ENCODE results near the gene RALGPS1. TPM values are rescaled to one million over a fixed set of nuclear protein-coding genes. Genes with fewer than 3 reads are reported as not detected.
A peak's percentile ranks its signal among the peaks of the same experiment; 100 is the strongest.

RALGPS1 gene
- total and polyA plus RNA-seq, 2 of the 13 experiments (the other 11 are each of a cell fraction or from before 2014, with no cell fraction given), result 3.7 to 6.5 TPM

- peak; percentile 70; the same call in 1 of the 2 replicates for TF ChIP-seq ZBTB37 (CRISPR knock-in tag; IDR thresholded peaks at IDR 0.05)
- no peak for TF ChIP-seq TCF12 (IDR thresholded peaks at IDR 0.05)
- no peak for TF ChIP-seq TCF12 (CRISPR knock-in tag; IDR thresholded peaks at IDR 0.05)
- TF ChIP-seq HNRNPLL (IDR thresholded peaks at IDR 0.05; ENCODE audit: low read depth, low read length, poor library complexity, severe bottlenecking), result no peak
- TF ChIP-seq HOMEZ (CRISPR knock-in tag; IDR thresholded peaks at IDR 0.05; ENCODE audit: low read depth), result peak; percentile 92
- TF ChIP-seq ZNF460 (CRISPR knock-in tag; IDR thresholded peaks at IDR 0.05; ENCODE audit: borderline replicate concordance), result no peak
- 0 out of 2 replicates have a peak, but pooled peaks have one; percentile 62 for TF ChIP-seq ZBTB21 (CRISPR knock-in tag; IDR thresholded peaks at IDR 0.05)
- peak; percentile 63 for TF ChIP-seq GABPB1 (CRISPR knock-in tag; IDR thresholded peaks at IDR 0.05)
- no peak for TF ChIP-seq TBL1XR1 (IDR thresholded peaks at IDR 0.05; ENCODE audit: borderline replicate concordance, low read length, partially characterized antibody)
- TF ChIP-seq RNF2 (conservative IDR thresholded peaks at IDR 0.05; ENCODE audit: low read depth), result peak; percentile 99
- no peak for TF ChIP-seq ZNF850 (CRISPR knock-in tag; conservative IDR thresholded peaks at IDR 0.05)
- TF ChIP-seq MAFF (IDR thresholded peaks at IDR 0.05; ENCODE audit: low read depth, low read length), result peak; percentile 20; the same call in 1 of the 2 replicates
- no peak for TF ChIP-seq RFX5 (IDR thresholded peaks at IDR 0.05; ENCODE audit: low read depth, low read length)
- peak; percentile 87; the same call in 1 of the 2 replicates for TF ChIP-seq IRF1 (CRISPR knock-in tag; IDR thresholded peaks at IDR 0.05; ENCODE audit: low read depth)
- peak; percentile 91 for TF ChIP-seq CCDC6 (CRISPR knock-in tag; IDR thresholded peaks at IDR 0.05)
- peak; percentile 100 for TF ChIP-seq ZNF430 (CRISPR knock-in tag; IDR thresholded peaks at IDR 0.05)
- TF ChIP-seq ZNF317 (CRISPR knock-in tag; IDR thresholded peaks at IDR 0.05), result peak; percentile 94
- peak; percentile 97; the same call in 1 of the 2 replicates for TF ChIP-seq ZNF276 (CRISPR knock-in tag; IDR thresholded peaks at IDR 0.05; ENCODE audit: low read depth)
- peak; percentile 98; the same call in 1 of the 2 replicates for TF ChIP-seq PLSCR1 (CRISPR knock-in tag; IDR thresholded peaks at IDR 0.05; ENCODE audit: borderline replicate concordance)
- TF ChIP-seq MXD3 (CRISPR knock-in tag; IDR thresholded peaks at IDR 0.05), result peak; percentile 99
- peak; percentile 84 for TF ChIP-seq YEATS4 (CRISPR knock-in tag; IDR thresholded peaks at IDR 0.05; ENCODE audit: borderline replicate concordance)
- TF ChIP-seq ZBTB34 (CRISPR knock-in tag; IDR thresholded peaks at IDR 0.05), result peak; percentile 81
Measured at GRCh38 chr9:127159325-127159801, 244.8 kb downstream of the RALGPS1 start (continued).

All from HepG2 (cell line).